Fibroblast of villous mesenchyme (primary cell): ENCODE results near the gene LIFR. TPM values are rescaled to one million over a fixed set of nuclear protein-coding genes. Genes with fewer than 3 reads are reported as not detected.
"Not testable (repeated sequence)": the region's sequence is repeated elsewhere in the genome, so short reads cannot be mapped to it uniquely, and the experiment has no call there.

Experiments used
- DNase-seq: peaks from one replicate; pipeline ENCODE4 v3.0.0-alpha.2; 2010; ENCODE audit warnings: low read depth
- H3K4me3 ChIP-seq: 2 replicates; pipeline ENCODE4 v1.5.1; 2011; ENCODE audit warnings: low read depth, mild to moderate bottlenecking, low read length
- total RNA-seq: library from RNA; depleted of rRNA; stranded (reverse); fragments of >200 nt; gene quantifications from 2 replicates; pipeline ENCODE4 v1.2.3, GENCODE V29; 2012
- TF ChIP-seq, protein P1 (sequence below): IDR thresholded peaks from 2 replicates; pipeline ENCODE4 v1.5.1; 2012; ENCODE audit warnings: low read depth, mild to moderate bottlenecking, low read length; ENCODE audit not compliant: insufficient read depth

The LIFR gene
- total RNA-seq, 1 donor = 40.2 TPM

DNA sequence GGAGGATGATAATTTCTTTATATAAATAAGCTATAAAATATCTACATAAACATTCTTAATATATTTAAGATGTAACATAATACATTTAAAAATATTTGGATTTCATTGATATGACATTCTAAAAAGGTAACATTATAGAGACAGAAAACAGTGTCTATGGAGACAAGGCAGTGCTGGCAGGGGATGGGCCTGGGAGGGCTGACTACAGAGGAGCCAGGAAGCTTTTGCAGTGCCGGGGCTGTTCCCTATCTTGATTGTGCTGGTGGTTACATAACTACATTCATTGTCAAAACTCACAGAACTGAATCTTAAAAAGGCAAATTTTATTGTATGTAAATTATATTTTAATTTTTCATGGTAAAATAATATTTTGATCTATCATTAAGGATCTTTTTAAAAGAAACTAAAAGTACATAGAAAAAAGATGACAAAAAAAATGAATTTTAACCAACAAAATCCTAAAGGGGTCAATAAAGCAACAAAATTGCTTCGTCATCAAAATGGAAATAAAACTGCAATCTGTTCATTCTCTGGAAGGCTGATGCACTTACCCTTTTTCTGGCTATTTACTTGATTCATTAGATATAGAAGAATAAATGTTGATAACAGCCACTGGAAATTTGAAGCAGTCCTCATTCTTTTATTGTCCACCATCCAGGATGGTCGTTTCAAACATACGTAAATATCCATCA is 26.3 kb downstream of the LIFR start:
- TF ChIP-seq, protein P1, sequence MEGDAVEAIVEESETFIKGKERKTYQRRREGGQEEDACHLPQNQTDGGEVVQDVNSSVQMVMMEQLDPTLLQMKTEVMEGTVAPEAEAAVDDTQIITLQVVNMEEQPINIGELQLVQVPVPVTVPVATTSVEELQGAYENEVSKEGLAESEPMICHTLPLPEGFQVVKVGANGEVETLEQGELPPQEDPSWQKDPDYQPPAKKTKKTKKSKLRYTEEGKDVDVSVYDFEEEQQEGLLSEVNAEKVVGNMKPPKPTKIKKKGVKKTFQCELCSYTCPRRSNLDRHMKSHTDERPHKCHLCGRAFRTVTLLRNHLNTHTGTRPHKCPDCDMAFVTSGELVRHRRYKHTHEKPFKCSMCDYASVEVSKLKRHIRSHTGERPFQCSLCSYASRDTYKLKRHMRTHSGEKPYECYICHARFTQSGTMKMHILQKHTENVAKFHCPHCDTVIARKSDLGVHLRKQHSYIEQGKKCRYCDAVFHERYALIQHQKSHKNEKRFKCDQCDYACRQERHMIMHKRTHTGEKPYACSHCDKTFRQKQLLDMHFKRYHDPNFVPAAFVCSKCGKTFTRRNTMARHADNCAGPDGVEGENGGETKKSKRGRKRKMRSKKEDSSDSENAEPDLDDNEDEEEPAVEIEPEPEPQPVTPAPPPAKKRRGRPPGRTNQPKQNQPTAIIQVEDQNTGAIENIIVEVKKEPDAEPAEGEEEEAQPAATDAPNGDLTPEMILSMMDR = no peak

DNA sequence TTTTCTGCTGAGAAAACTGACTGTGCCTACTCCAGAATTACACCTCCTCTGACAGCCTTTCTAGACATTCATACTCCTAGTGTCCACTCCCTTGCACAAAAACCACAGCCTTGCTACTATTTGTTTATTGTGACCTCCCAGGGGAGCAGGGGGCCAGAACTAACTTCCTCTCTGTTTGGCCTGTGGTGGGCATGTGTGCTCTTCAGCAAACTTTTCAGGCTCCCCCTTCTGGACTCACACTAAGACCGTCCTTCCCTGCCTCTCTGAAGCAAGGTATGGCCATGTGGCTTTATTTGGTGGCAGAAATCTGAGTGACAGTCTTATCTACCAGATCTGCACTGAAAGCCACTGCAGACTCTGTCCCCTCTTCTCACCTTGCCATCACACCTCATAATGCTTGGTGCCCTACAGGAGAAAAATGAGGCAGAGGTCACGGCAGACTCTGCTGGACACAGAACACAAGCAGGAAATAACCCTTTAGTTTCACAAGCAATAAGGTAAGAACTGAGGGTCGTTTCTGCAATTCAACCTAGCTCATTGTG is 28.2 kb downstream of the LIFR start:
- no peak for DNase-seq
- no peak overlapping the region for H3K4me3 ChIP-seq
- TF ChIP-seq, protein P1 = peak; percentile 2

More for the DNA sequence above, 26.3 kb downstream of the LIFR start:
- no peak for DNase-seq
- no peak overlapping the region for H3K4me3 ChIP-seq

DNA sequence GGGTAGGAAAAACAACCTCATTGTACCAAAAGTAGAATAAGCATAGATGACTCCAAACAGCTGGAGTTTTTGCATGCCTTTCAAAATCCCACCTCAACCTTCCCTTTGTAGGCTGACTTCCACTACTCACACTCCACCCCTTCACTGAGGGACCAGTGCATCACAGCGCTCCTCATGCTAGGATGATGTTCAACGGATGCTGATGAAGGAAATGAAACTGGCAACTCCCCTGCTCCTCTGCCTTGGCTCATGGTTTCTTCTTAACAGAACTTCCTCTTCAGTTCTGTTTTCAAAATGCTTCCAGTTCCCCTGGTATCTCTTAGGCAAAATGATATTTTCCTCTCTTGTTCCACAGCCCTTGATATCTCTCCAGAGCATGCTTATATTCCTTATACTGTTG is 29.0 kb downstream of the LIFR start:
- no peak for DNase-seq
- TF ChIP-seq, protein P1 = no peak
- H3K4me3 ChIP-seq = no peak overlapping the region

DNA sequence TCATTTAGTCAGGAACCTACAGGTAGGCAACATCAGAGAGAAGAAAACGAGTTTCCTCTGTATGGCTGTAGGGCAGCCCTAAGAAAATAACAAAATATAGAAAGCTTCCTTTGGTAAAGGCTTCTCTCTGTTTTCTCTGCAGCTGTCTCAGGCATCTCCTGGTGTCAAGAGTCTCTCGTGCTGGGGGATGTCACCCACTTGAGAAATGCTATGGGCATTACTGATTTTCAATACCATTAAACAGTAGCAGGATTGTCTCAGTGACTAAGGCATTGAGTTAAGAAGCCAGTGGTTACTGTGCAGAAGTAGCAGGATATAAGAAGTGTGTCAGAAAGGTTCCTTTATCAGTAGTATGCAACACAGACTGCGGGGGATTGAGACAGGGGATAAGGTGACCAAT is 32.4 kb downstream of the LIFR start:
- TF ChIP-seq, protein P1 = no peak
- H3K4me3 ChIP-seq = no peak overlapping the region
- no peak for DNase-seq

DNA sequence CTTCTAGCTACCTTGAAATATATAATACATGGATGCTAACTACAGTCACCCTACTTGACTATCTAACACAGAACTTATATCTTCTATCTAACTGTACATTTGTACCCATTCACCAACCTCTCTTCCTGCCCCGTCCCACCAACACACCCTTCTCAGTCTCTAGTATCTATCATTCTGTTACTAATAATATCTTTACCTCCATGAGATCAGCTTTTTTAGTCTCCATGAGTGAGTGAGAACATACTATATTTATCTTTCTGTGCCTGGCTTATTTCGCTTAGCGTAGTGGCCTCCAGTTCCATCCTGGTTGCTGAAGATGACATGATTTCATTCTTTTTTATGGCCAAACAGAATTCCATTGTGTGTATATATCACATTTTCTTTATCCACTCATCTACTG is 37.0 kb downstream of the LIFR start:
- DNase-seq = no peak
- TF ChIP-seq, protein P1 = no peak
- H3K4me3 ChIP-seq = no peak overlapping the region

DNA sequence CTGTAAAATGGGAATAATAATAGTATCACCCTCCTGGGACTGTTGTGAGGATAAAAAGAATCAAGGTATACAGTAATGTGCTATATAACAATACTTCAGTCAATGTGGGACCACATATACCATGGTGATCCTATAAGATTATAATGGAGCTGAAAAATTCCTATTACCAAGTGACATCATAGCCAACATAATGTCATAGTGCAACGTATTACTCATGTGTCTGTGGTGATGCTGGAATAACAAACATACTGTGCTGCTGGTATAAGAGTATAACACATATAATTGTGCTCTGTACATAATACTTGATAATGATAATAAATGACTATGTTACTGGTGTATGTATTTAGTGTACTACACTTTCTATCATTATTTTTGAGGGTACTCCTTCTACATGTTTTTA is 38.1 kb downstream of the LIFR start:
- H3K4me3 ChIP-seq = no peak overlapping the region
- no peak for DNase-seq
- TF ChIP-seq, protein P1 = no peak

DNA sequence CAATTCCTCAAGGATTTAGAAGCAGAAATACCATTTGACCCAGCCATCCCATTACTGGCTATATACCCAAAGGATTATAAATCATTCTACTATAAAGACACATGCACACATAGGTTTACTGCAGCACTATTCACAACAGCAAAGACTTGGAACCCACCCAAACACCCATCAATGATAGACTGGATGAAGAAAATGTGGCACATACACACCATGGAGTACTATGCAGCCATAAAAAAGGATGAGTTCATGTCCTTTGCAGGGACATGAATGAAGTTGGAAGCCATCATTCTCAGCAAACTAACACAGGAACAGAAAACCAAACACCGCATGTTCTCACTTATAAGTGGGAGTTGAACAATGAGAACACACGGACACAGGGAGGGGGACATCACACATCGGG is 39.8 kb downstream of the LIFR start:
- not testable (repeated sequence) for DNase-seq, H3K4me3 ChIP-seq
